GM18508 (cell line): Measurements from ENCODE around the gene ADPRH.

Experiments used
- ATAC-seq: cut with Tn5 transposase; IDR thresholded peaks from one replicate; pipeline ENCODE4 v1.9.1; 2021; ENCODE audit warnings: moderate number of reproducible peaks; ENCODE audit not compliant: insufficient read depth, unreplicated experiment

The ADPRH gene

DNA sequence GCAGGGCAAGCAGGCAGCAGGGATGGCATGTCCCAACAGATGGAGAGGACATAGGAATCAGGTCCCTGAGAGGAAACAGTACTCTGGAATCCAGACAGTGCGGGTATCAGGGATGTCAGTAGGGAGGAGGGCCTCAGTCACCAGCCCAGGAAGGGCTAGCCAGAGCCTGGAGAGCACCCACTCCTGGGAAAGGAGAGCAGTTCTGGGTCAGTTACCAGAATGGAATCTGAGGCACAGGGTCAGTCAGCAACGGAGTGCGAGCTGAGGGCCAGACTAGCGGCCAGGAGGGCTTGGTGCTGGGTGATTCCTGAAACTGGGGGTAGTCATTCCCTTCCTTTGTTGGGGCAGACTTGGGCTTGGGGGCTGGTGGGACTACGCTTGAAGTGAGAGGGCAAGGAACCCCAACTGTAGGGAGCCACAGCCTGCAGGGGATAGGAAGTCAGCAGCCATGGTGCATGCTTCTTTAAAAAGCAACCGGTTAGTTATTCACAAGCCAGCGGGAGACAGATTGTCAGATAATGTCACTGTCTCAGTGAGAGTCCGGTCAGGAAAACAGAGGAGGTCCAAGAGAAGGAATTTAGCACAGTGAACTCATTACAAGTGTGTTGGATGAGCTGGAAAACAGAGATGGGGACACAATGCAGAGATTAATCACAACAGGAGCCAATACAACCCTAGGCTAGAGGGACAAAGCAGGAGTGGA lies 46.3 kb downstream of the ADPRH start:
- ATAC-seq: no peak

DNA sequence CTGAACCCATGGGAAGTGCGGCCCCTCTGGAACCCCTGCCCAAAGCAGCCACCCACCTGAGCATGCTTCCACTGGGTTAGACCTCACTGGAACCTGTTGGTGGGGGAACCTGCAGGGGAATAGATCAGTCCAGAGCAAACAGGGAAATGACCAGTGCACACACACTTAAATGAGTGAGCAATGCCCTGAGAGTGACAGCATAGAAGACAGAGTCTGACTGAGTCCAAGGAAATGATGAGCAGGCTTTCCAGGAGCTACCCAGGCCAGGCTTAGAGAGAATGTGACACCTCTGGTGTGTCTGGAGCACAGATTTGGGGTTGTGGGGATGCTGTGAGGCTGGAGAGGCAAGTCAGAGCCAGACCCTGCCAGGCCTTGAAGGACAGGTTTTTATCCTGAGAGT lies 46.9 kb downstream of the ADPRH start:
- ATAC-seq: no peak

DNA sequence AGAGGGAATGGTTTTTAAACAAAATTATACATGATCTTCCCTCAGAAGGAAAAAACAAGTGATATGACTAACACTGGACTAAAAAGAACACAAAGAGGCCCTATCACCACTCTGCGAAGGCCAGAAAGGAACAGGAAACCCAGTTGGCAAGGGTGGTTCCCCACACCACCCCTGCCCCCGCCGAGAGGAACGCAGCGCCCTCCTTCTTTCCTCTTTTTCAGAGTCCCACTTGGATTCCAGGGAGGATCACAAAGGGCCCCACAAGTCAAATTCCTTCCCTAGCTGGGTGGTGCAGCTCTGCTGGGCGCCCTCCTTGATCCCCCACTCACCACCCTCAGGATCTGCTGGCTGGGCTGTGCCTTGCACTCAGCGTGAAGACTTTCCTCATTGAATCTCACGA lies 48.2 kb downstream of the ADPRH start:
- no peak for ATAC-seq

DNA sequence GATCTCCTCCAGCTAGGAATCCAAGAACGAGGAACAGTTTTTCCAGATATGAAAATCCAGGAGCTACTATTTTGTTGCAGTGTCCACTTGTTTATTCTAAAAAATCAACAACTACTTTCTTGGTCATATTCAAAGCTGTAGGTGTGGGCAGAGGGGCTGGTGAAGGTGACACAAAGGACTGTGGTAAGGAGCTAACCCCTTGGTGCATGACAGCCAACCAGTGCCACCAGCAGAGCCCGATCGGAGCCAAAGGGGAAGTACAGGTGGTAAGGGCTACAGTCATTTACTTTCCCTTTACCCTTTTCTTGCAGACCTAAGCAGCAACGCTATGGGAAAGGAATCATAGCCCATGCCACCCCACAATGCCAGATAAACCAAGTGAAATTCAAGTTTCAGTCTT lies 49.1 kb downstream of the ADPRH start:
- peak; percentile 57 for ATAC-seq

DNA sequence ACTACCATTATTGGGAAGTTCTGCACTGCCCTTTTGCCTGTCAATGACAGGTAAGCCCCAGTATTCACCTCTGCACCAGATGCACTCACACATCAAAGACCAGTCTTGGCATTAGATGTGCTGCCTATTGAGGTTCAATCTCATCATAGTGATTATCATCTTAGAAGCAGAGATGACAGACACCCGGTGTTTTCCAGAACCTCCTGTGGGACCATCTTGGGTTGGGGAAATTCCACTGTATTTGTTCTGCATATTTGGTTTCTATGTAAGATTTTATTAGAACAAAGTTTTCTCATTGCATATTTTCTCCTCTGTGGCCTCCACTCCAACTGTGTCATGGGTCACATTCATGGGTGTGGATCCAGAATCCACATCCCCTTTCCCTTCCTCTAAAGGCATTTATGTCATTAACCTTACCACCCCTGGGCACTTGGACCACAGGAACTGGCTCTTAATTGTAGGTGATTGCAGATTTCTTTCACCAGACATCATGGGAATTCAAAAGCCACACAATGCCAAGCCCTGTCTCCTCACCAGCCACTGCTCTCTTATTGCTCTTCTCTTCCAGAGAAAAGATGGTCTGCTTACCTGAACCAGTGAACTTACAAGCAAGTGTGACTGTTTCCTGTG lies 49.6 kb downstream of the ADPRH start:
- peak; percentile 28 for ATAC-seq

DNA sequence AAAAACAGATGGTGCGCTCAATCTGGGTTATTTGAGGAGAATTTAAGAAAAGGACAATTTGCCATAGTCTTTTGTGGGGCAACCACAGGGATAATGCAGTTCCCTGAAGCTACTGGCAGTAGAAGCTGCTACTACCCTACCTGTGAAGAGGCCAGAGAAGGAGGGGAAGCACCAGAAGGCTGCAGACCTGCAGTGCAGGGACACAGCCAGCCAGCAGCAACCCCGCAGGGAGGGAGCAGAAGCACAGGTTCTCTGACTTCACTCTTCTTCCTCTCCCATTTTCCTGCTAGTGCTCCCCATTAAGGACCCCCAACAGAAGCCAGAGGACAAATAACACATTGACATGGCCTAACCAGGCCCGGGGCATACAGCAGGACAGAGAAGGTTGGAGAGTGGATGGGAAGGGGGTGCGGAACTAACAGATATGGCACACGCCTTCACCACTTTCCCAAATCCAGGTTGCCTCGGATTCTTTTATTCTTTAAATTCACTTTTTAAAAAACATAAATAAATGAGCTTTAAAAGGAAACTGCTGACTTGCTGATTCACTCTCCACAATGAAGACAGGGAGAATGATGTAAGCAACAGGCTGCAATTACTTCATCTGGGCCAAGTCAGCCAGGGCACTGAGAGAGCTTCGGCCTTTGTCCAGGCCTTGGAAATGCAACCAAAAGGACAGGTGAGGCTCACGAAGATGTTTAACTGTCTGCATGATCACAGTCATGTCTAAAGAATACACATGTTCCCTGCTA lies 51.0 kb downstream of the ADPRH start:
- ATAC-seq: no peak

DNA sequence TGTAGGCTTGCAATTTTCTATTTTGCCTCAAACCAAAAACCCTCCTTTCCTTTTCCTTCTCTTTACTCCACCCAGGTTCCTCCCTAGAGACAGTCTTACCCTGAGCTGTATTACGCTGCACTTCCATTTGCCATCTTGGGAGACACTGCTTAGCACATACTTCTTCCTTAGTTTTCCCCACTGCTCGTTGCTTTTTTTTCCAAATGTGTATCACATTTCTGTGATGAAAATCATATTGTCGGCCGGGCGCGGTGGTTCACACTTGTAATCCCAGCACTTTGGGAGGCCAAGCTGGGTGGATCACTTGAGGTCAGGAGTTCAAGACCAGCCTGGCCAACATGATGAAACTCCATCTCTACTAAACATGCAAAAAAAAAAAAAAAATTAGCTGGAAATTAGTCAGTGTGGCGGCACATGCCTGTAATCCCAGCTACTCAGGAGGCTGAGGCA lies 51.6 kb downstream of the ADPRH start:
- no peak for ATAC-seq

DNA sequence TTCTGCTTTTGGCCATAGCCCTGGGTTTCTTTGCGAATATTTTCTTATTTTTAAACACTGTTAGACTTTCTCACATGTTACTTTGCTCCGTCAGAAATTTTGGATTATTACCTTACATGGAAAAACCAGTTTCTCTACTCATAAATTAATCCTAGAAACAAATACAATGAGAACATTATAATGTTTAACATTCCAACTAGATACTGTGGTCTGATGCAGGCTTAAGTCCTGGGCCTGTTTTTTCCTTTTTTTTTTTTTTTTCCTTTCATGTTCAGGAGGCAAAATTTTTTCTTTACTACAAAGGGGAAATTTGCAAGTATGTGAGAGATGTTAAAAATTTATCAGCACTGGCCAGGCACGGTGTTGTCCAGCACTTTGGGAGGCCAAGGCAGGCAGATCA lies 52.2 kb downstream of the ADPRH start:
- ATAC-seq: no peak

DNA sequence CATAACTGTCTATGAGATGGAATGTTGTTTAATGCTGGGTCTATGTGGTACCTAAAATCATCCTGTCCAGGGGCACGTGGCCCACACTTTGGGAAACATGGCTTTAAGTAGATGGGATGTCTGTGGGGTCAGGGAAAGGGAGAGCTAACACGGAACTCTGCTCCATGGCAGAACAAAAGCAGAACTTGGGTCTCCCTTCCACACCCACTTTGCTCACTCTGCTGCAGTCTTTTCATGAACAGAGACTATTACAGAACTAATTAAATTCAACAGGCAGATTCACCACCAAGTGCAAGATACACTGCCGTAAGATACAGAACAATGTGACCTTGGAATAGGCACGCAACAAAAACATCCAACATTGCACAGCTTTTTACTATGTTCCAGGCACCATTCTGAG lies 52.9 kb downstream of the ADPRH start:
- no peak for ATAC-seq

DNA sequence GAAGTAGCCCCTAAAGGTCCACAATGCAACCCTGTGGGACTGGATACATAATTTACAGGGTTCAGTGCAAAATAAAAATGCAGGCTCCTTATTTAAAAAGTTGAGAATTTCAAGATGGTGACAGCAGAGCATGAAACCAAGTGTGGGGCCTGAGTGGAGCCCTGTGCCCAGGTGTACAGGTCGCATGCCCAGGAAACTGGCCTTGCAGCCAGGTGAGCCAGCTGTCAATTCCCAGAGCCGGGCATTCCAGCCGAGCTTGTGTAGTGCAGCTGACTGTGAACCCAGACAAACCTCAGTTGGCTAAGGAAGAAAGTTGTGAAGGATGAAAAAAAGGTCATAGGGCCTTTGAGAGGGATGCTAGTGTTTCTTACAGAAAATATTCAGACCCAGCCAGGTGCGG lies 53.5 kb downstream of the ADPRH start:
- no peak for ATAC-seq

DNA sequence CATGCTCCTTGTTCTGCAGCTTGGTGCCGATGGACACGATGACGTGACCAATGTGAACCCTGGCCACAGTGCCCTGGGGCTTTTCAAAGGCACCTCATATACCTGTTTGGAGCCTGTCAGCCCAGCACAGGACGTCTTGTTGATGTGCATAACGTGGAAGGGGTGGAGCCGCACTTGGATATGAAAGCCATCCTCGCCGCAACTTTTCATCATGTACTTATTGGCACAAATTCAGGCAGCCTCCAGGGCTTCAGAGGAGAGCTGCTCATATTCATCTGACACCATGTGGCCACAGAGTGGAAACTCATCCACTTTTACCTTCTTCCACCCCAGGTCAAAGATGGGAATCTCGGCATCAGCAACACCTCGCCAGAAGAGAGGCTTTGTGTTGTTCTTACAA lies 56.4 kb downstream of the ADPRH start:
- no peak for ATAC-seq

DNA sequence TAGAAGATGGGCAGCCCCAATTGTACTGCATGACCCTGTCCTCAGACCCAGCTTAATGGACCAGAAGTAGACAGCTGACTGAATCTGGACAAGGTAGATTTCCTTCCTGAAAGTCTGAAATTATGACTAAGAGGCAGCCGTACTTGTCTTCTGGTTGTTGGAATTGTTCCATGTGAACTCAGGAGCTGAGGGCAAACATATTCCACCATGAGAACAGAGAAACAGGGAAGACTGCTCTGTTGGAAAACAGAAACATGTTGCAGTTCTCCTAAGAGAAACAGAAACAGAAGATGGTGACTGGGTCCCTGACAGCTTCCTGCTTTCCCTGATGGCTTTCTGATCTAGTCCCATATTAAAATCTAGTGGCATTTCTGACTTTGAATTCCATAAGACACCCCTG lies 57.0 kb downstream of the ADPRH start:
- no peak for ATAC-seq

DNA sequence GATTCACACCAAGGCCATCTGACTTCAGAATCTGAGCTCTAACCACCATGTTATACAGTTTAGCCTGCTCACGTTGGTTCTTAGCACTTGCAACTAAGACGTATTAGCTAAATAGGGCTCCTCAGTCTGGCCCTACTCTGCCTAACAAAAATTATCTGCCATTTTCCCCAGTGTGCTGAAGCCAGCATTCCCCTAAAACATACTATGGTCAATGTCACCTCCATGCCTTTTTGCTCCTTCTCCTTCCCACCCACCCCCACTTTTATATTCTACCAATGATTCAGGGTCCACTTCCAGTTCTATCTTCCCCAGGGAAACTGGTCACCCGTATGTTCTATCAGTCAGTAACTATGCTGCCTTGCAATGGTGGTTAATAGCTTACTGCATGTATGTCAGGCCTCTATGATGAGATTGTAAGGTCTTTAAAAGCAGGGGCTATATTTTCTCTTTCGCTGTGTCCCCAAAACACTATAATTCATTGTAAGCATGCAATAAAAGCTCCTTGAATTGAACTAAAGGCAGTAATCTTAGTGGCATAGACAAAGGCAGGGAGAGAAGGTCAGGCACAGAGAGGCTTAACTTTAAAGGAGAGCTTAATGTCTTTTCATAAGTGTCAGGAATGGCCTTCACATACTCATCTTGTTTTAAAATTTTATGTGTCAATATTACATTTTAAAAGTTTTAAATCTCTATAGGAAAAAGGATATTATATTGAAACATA lies 57.8 kb downstream of the ADPRH start:
- ATAC-seq: no peak

DNA sequence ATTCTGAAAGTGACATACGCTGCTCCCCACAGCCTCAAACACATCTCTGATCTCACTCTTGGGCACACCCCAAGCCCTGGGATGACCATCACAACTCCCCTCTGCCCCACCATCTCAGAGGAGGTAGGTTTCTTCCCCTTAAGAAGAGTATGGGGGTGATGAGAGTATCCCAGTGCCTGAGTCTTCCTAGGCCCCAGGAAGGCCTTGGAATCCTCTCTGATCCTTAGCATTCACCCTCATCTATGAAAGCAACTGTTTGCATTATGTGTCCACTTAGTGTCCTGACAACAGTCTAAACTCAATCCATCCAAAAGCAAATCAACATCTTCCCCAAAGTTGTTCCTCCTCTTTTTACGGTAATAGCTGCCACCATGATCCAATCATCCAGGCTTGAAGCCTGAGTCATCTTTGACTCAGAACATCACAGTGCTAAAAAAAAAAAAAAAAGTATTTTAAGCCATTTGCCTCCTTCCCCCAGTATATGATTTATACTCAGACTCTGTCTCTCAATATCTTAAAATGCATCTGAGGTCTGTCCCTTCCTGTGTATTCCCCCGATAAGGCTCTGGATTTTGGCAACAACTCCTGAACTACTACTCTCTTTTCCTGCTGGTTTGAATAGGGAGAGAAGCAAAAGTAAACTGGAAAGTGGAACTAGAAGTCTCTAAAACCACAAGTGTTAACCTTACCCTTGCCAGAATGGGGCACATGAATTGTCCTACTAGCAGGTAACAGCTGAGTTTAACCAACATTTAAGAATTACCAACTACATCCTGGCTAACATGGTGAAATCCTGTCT lies 58.6 kb downstream of the ADPRH start:
- peak; percentile 22 for ATAC-seq
